ENCODE data around the gene ZNF488. TPM values are rescaled to one million over a fixed set of nuclear protein-coding genes. Genes with fewer than 3 reads are reported as not detected.

The ZNF488 gene
- total RNA-seq, 4 donors from 2014 or later = 0.21 TPM; not detected in 2

GRCh38 chr10:47402641-47403301 lies 18.7 kb upstream of the ZNF488 start:
- intact Hi-C loops (cut with DNase I; ENCODE audit: low total_unique reads) = no loop called here

DNA sequence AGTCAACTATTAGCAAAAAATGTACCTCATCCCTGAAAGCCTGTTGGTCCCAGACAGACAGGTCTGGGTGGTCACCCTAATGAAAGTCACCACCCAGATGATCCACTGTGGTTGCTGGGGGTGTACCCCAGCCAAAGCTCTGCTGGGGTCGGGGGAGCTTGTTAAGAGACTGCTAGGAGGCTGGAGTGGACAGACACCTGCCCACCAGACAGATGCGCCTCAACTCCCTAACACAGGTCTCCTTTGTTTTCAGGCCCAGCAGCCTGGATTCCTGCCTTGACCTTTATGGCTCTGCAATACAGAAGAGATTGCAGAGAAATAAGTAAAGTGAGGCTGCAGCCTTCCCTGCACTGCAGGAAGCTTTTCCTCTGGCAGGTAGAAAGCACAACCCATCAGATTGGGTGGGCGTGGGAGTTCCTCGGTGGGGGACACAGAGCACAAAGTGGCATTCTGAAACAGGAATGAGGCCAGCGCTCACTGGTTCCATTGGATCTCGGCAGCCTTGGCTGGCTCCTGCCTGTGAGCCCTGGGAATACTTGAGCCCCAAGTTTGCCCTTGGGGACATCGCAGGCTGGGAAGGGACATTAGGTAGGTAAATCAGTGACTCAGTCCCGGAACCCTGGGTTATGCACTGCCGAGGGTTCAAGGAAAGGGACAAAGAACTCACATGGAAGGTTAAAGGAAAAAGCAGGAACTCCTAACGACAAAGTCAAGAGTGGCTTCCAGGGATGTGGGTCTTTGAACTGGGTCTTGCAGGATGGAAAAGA lies 18.0 kb upstream of the ZNF488 start:
- no peaks in the 10 kb centered on the region for H3K36me3 ChIP-seq
- peak in 1 of 2 donors; percentile 9 for DNase-seq
- H3K27ac ChIP-seq = no peak overlapping the region
- no peak overlapping the region for H3K4me3 ChIP-seq
- H3K4me1 ChIP-seq = no peaks in the 10 kb centered on the region
- TF ChIP-seq POLR2A (IDR thresholded peaks at IDR 0.05) = no peak
- TF ChIP-seq, protein P1, sequence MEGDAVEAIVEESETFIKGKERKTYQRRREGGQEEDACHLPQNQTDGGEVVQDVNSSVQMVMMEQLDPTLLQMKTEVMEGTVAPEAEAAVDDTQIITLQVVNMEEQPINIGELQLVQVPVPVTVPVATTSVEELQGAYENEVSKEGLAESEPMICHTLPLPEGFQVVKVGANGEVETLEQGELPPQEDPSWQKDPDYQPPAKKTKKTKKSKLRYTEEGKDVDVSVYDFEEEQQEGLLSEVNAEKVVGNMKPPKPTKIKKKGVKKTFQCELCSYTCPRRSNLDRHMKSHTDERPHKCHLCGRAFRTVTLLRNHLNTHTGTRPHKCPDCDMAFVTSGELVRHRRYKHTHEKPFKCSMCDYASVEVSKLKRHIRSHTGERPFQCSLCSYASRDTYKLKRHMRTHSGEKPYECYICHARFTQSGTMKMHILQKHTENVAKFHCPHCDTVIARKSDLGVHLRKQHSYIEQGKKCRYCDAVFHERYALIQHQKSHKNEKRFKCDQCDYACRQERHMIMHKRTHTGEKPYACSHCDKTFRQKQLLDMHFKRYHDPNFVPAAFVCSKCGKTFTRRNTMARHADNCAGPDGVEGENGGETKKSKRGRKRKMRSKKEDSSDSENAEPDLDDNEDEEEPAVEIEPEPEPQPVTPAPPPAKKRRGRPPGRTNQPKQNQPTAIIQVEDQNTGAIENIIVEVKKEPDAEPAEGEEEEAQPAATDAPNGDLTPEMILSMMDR (IDR thresholded peaks at IDR 0.05) = no peak
- intact Hi-C loops (cut with DNase I; ENCODE audit: low total_unique reads) = no loop called here
- no peaks in the 10 kb centered on the region for H3K27me3 ChIP-seq
- no peaks in the 10 kb centered on the region for H3K9me3 ChIP-seq

More at GRCh38 chr10:47402641-47403301, 18.7 kb upstream of the ZNF488 start:
- TF ChIP-seq, protein P1 (IDR thresholded peaks at IDR 0.05) = no peak
- no peak for TF ChIP-seq POLR2A (IDR thresholded peaks at IDR 0.05)
- peak; percentile 50 to 51 for DNase-seq
- Histone ChIP-seq H3K4me1 (no peaks in the 10 kb centered on the region), H3K27me3 (no peaks in the 10 kb centered on the region), H3K27ac (no peak overlapping the region), H3K36me3 (no peaks in the 10 kb centered on the region), H3K9me3 (no peaks in the 10 kb centered on the region), H3K4me3 (no peak overlapping the region)

DNA sequence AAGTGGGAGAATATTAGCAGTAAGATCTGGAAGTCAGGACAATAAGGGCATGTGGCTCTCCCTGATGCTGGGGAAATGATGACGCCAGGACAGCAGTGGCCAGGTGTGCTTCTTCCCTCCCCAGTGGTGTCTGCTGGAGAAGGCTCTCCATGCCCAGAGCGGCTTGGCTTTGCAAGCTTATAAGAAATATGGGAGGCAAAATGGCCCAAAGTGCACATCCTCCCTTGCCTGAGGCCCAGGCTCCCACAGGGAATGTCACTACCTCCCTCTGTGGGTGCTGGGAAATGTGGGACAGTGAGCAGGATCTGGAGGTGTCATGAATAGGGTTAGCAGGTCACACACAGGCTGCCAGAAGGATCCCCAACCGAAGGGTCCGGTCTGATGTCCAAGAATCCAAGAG lies 17.1 kb upstream of the ZNF488 start:
- Histone ChIP-seq H3K9me3 (no peaks in the 10 kb centered on the region), H3K4me3 (no peak overlapping the region), H3K4me1 (no peaks in the 10 kb centered on the region), H3K36me3 (no peaks in the 10 kb centered on the region), H3K27me3 (no peaks in the 10 kb centered on the region), H3K27ac (no peak overlapping the region)
- peak in 1 of 2 donors; percentile 2 for DNase-seq
- intact Hi-C loops (cut with DNase I; ENCODE audit: low total_unique reads) = no loop called here
- TF ChIP-seq POLR2A (IDR thresholded peaks at IDR 0.05) = no peak
- TF ChIP-seq, protein P1 (IDR thresholded peaks at IDR 0.05) = no peak

DNA sequence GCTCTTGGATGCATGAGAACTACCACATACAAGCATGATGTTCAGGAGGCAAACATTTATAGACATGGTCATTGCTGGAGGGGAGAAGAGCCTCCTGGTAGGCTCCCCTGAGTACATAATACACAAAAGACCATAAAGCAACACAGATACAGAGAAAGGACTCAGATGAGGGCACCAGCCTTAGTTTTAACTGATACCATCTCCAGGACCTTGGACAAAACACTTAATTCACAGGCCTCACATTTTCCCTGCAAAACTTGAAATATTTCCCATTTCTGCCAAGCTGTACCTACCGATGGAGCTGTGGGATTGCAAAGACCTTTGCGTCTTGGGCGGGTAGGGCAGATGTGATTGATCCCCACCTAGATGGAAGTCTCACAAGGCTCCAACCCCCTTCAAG lies 16.7 kb upstream of the ZNF488 start:
- TF ChIP-seq, protein P1 (IDR thresholded peaks at IDR 0.05) = no peak
- no peak for TF ChIP-seq POLR2A (IDR thresholded peaks at IDR 0.05)
- Histone ChIP-seq H3K36me3 (no peaks in the 10 kb centered on the region), H3K27me3 (no peaks in the 10 kb centered on the region), H3K4me1 (no peaks in the 10 kb centered on the region), H3K27ac (no peak overlapping the region), H3K4me3 (no peak overlapping the region), H3K9me3 (no peaks in the 10 kb centered on the region)
- intact Hi-C loops (cut with DNase I; ENCODE audit: low total_unique reads) = no loop called here
- no peak for DNase-seq

DNA sequence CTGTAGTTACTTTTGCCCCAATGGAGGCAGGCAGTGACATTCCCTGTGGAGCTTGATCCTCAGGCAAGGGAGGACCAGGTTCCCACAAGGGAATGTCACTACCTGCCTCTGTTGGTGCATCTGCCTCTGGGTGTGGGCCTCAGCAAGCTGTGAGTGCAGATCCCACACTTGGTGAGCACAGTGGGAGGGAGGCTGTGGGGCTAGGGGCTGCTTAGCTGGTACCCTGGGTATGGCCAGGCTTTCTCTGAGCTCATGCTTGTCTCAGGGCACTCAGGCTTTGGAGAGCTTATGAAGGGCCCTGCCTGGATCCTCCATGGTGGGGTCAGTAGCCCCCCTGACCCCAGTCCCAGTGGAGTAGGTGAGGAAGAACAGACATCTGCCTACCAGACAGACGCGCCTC lies 16.2 kb upstream of the ZNF488 start:
- Histone ChIP-seq H3K4me3 (no peak overlapping the region), H3K36me3 (no peaks in the 10 kb centered on the region), H3K4me1 (no peaks in the 10 kb centered on the region), H3K27me3 (no peaks in the 10 kb centered on the region), H3K27ac (no peak overlapping the region), H3K9me3 (no peaks in the 10 kb centered on the region)
- TF ChIP-seq, protein P1 (IDR thresholded peaks at IDR 0.05) = no peak
- TF ChIP-seq POLR2A (IDR thresholded peaks at IDR 0.05) = no peak
- DNase-seq = peak in 1 of 2 donors; percentile 3
- intact Hi-C loops (cut with DNase I; ENCODE audit: low total_unique reads) = no loop called here
